Spleen (tissue), 7 donors: Measurements from ENCODE around the gene FAM83E.

ENCODE experiments used
- POLR2A ChIP-seq, 3 donors: fragments of 450-650 bp; IDR thresholded peaks; one replicate each; pipeline ENCODE4 v1.5.1; 2017; ENCODE audit warnings: antibody characterized with exemption in 3 of 3, mild to moderate bottlenecking in 1 of 3
- POLR2AphosphoS5 ChIP-seq, 3 donors: sonication (generic); formaldehyde crosslinking; IDR thresholded peaks; one replicate each; pipeline ENCODE4 v1.5.1; 2017; ENCODE audit warnings: antibody characterized with exemption in 3 of 3
- TF ChIP-seq, protein P1 (sequence below), 11 experiments: fragments of 200-600 bp in 7 of 11; fragments of 450-650 bp in 4 of 11; sonication (generic) in 4 of 11; IDR thresholded peaks in 8 of 11; conservative IDR thresholded peaks in 3 of 11; 1 replicate in 7 of 11; 2 replicates in 4 of 11; pipeline versions ENCODE4 v1.4.0 to v1.8.0; 2016 to 2021; ENCODE audit warnings: antibody characterized with exemption in 11 of 11, inconsistent platforms in 4 of 11, mild to moderate bottlenecking in 1 of 11
- donor health status: DM: no; HTN: no; CAD: no; lungs with moderate emphysema.
- donor health status: DM: no; HTN: no; CAD: no.
- donor health status: DM: no; HTN: no; CAD: no.

DNA sequence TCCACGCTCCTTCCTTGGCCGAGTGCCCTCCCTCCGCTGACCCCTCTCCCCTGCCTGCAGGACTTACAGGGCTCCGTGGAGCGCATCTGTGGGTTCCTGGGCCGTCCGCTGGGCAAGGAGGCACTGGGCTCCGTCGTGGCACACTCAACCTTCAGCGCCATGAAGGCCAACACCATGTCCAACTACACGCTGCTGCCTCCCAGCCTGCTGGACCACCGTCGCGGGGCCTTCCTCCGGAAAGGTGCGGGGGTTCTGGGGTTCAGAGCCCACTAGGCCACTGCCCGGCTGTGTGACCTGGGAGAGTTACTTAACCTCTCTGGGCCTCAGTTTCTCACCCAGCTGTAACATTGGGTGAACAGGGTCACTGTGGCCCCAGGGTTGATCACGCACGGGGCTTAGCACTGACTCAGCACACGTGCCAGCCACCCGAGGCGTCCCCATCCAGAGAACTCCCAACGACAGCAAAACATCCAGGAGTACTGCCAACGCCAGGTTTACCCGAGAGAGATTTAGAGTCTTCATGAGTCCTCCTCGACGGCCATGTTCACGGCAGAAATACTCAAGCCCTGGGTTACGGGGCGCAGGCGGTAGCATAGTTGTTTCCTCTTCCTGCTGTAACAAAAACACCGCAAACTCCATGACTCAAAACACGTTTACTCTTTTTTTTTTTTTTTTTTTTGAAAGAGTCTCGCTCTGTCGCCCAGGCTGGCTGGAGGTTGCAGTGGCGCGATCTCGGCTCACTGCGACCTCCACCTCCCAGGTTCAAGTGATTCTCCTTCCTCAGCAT is 18.0 kb downstream of the FAM83E start:
- no peak for TF ChIP-seq POLR2A (IDR thresholded peaks at IDR 0.05)
- TF ChIP-seq, protein P1, sequence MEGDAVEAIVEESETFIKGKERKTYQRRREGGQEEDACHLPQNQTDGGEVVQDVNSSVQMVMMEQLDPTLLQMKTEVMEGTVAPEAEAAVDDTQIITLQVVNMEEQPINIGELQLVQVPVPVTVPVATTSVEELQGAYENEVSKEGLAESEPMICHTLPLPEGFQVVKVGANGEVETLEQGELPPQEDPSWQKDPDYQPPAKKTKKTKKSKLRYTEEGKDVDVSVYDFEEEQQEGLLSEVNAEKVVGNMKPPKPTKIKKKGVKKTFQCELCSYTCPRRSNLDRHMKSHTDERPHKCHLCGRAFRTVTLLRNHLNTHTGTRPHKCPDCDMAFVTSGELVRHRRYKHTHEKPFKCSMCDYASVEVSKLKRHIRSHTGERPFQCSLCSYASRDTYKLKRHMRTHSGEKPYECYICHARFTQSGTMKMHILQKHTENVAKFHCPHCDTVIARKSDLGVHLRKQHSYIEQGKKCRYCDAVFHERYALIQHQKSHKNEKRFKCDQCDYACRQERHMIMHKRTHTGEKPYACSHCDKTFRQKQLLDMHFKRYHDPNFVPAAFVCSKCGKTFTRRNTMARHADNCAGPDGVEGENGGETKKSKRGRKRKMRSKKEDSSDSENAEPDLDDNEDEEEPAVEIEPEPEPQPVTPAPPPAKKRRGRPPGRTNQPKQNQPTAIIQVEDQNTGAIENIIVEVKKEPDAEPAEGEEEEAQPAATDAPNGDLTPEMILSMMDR (IDR thresholded peaks at IDR 0.05 in 8 of 11, conservative IDR thresholded peaks at IDR 0.05 in 3 of 11), result no peak
- no peak for TF ChIP-seq POLR2AphosphoS5 (IDR thresholded peaks at IDR 0.05)
